Keratinocyte (primary cell): ENCODE measurements around the gene PPM1H.

Source experiments
- CTCF ChIP-seq, 3 experiments: IDR thresholded peaks in 1 of 3; conservative IDR thresholded peaks in 1 of 3; optimal IDR thresholded peaks in 1 of 3; 2 replicates in 2 of 3; 3 replicates in 1 of 3; pipeline versions ENCODE3 to v1.5.1; 2011; ENCODE audit warnings: low read length in 3 of 3, mild to moderate bottlenecking in 3 of 3, moderate library complexity in 2 of 3, control low read depth in 1 of 3, inconsistent platforms in 1 of 3; ENCODE audit not compliant: insufficient read depth in 2 of 3; ENCODE audit errors: extremely low read depth in 1 of 3
- EZH2 ChIP-seq: IDR thresholded peaks from one replicate; pipeline ENCODE4 v1.6.1; 2012; ENCODE audit warnings: inconsistent platforms, mild to moderate bottlenecking, low read length, moderate library complexity

GRCh38 chr12:62771828-62772227 lies 163.1 kb downstream of the PPM1H start:
- TF ChIP-seq CTCF (optimal IDR thresholded peaks at IDR 0.05 in 1 of 3, IDR thresholded peaks at IDR 0.05 in 1 of 3, conservative IDR thresholded peaks at IDR 0.05 in 1 of 3; ENCODE audit: extremely low read depth in 1 of 3, insufficient read depth in 2 of 3, low read length in 3 of 3) = no peak
- no peak for TF ChIP-seq EZH2
